GM12878 (cell line): ENCODE results near the gene NKIRAS1.

ENCODE experiments used
- POLR2A ChIP-seq: IDR thresholded peaks from 2 replicates; pipeline ENCODE4 v1.6.1; 2011; ENCODE audit warnings: low read depth, mild to moderate bottlenecking, low read length
- POLR2AphosphoS5 ChIP-seq: IDR thresholded peaks from 2 replicates; pipeline ENCODE4 v1.6.1; 2011; ENCODE audit warnings: mild to moderate bottlenecking, low read length, inconsistent platforms
- SIX5 ChIP-seq: IDR thresholded peaks from 2 replicates; pipeline ENCODE4 v1.6.1; 2011; ENCODE audit warnings: mild to moderate bottlenecking, low read depth, low read length, moderate library complexity; ENCODE audit not compliant: severe bottlenecking

DNA sequence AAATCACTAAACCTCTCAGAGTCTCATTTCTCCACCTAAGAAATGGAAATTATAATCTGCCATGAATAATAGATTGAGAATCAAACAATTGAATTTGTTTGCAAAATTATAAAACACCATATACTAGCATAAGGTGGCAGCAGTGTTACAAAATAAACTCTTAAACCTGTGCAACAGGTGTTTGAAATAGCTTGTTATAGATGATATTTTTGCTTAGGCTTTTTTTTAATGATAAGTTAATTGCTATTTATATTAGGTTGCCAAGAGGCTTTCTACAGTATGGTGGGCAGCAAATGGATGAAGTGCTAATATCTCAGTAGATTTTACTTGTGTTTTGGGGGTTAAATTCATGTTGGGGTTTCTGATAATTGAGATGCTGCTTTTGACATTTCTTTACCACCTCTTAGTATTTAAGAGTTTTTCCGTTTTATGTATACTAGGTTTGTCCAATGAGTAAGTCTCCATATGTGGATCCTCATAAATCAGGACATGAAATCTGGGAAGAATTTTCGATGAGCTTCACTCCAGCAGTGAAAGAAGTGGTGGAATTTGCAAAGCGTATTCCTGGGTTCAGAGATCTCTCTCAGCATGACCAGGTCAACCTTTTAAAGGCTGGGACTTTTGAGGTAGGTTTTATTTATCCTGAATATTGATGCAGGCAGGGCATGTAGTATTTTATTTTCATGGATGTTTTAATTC, 47.9 kb upstream of the NKIRAS1 start:
- no peak for TF ChIP-seq POLR2AphosphoS5
- no peak for TF ChIP-seq SIX5
- no peak for TF ChIP-seq POLR2A
